IMR-90 (cell line): ENCODE data around the gene DAAM2. TPM values are rescaled to one million over a fixed set of nuclear protein-coding genes. Genes with fewer than 3 reads are reported as not detected.

Source experiments
- ATAC-seq: fragments of 200-7000 bp; cut with Tn5 transposase; 2 replicates; pipeline ENCODE4 v1.9.1; 2020; ENCODE audit warnings: low read depth, mild to moderate bottlenecking, moderate library complexity
- BruUV-seq: library from RNA; stranded (reverse); fragments of 400-500 nt; replicated peaks from 2 replicates; lab custom pipeline; 2021; lab: Mats Ljungman, UMichigan
- CTCF ChIA-PET: fragments of 300-600 bp; formaldehyde crosslinking; extraction: SDS; loops from one replicate; lab custom pipeline; 2021; ENCODE audit warnings: antibody characterized with exemption; lab: Yijun Ruan, JAX
- POLR2A ChIA-PET: fragments of 300-600 bp; sonication (Branson Sonifier 250); formaldehyde crosslinking; loops from one replicate; lab custom pipeline; 2022; ENCODE audit warnings: antibody characterized with exemption; ENCODE audit not compliant: unreplicated experiment; lab: Charles Lee
- DNase-seq: peaks from one replicate; pipeline ENCODE4 v3.0.0; 2013
- H2AFZ ChIP-seq: replicated peaks from 2 replicates; pipeline ENCODE3; 2013; ENCODE audit warnings: low read length, mild to moderate bottlenecking; ENCODE audit not compliant: poor library complexity
- H2AK5ac ChIP-seq: 2 replicates; pipeline ENCODE4 v1.6.1; 2013; ENCODE audit warnings: low read depth, low read length, inconsistent platforms
- H2AK9ac ChIP-seq: replicated peaks from 2 replicates; pipeline ENCODE3; 2013; ENCODE audit warnings: mild to moderate bottlenecking, low read depth, low read length, moderate library complexity; ENCODE audit not compliant: poor library complexity
- H2BK120ac ChIP-seq: 2 replicates; pipeline ENCODE4 v1.6.1; 2013; ENCODE audit warnings: low read depth, low read length, inconsistent platforms
- H2BK15ac ChIP-seq: 3 replicates; pipeline ENCODE4 v1.6.1; 2013; ENCODE audit warnings: low read depth, low read length, inconsistent platforms
- H2BK20ac ChIP-seq: 2 replicates; pipeline ENCODE4 v1.6.1; 2013; ENCODE audit warnings: low read depth, mild to moderate bottlenecking, inconsistent platforms, low read length, moderate library complexity
- H2BK5ac ChIP-seq: 2 replicates; pipeline ENCODE4 v1.6.1; 2013; ENCODE audit warnings: mild to moderate bottlenecking, low read depth, low read length, inconsistent platforms; ENCODE audit not compliant: poor library complexity, severe bottlenecking
- H3K14ac ChIP-seq: replicated peaks from 2 replicates; pipeline ENCODE4 v1.6.1; 2013; ENCODE audit warnings: low read depth, low read length, inconsistent platforms
- H3K18ac ChIP-seq: 2 replicates; pipeline ENCODE4 v1.6.1; 2013; ENCODE audit warnings: low read depth, low read length, control low read depth
- H3K23ac ChIP-seq: 2 replicates; pipeline ENCODE4 v1.6.1; 2013; ENCODE audit warnings: low read depth, low read length, inconsistent platforms
- H3K27ac ChIP-seq: 2 replicates; pipeline ENCODE4 v1.5.1; 2013; ENCODE audit warnings: mild to moderate bottlenecking, control low read depth, low read length; ENCODE audit not compliant: insufficient read depth
- H3K27me3 ChIP-seq: 2 replicates; pipeline ENCODE4 v1.6.1; 2013; ENCODE audit warnings: low read length; ENCODE audit not compliant: control insufficient read depth, insufficient read depth
- H3K36me3 ChIP-seq: 2 replicates; pipeline ENCODE4 v1.6.1; 2013; ENCODE audit warnings: low read length, mixed read lengths; ENCODE audit not compliant: control insufficient read depth, insufficient read depth
- H3K4ac ChIP-seq: 2 replicates; pipeline ENCODE4 v1.6.1; 2013; ENCODE audit warnings: low read depth, low read length, inconsistent platforms
- H3K4me1 ChIP-seq: 2 replicates; pipeline ENCODE4 v1.6.1; 2013; ENCODE audit warnings: low read length, mixed read lengths; ENCODE audit not compliant: control insufficient read depth, insufficient read depth
- H3K4me2 ChIP-seq: 2 replicates; pipeline ENCODE4 v1.6.1; 2013; ENCODE audit warnings: low read depth, mild to moderate bottlenecking, control low read depth, low read length, moderate library complexity
- H3K4me3 ChIP-seq: 2 replicates; pipeline ENCODE4 v1.5.1; 2013; ENCODE audit warnings: low read depth, mild to moderate bottlenecking, control low read depth, low read length, moderate library complexity; ENCODE audit not compliant: insufficient read depth
- H3K56ac ChIP-seq: 2 replicates; pipeline ENCODE4 v1.6.1; 2013; ENCODE audit warnings: low read length, inconsistent platforms; ENCODE audit not compliant: insufficient read depth; ENCODE audit errors: extremely low read depth
- H3K79me1 ChIP-seq, 2 experiments: 2 replicates each; pipeline ENCODE4 v1.6.1; 2013; ENCODE audit warnings: low read length in 2 of 2, inconsistent platforms in 1 of 2, low read depth in 1 of 2
- H3K9ac ChIP-seq: 2 replicates; pipeline ENCODE4 v1.6.1; 2013; ENCODE audit warnings: low read depth, low read length, control low read depth
- H3K9me1 ChIP-seq: 2 replicates; pipeline ENCODE4 v1.6.1; 2013; ENCODE audit warnings: low read length, inconsistent platforms; ENCODE audit not compliant: insufficient read depth
- H3K9me3 ChIP-seq: 2 replicates; pipeline ENCODE4 v1.6.1; 2013; ENCODE audit warnings: low read length; ENCODE audit not compliant: control insufficient read depth, insufficient read depth
- H4K20me1 ChIP-seq: 2 replicates; pipeline ENCODE4 v1.6.1; 2013; ENCODE audit warnings: low read length, inconsistent platforms; ENCODE audit not compliant: insufficient read depth
- H4K5ac ChIP-seq: 2 replicates; pipeline ENCODE4 v1.6.1; 2013; ENCODE audit warnings: mild to moderate bottlenecking, low read depth, low read length, control low read depth
- H4K8ac ChIP-seq, 2 experiments: 2 replicates each; pipeline ENCODE4 v1.6.1; 2013; ENCODE audit warnings: low read depth in 2 of 2, low read length in 2 of 2, control low read depth in 1 of 2, inconsistent platforms in 1 of 2
- H4K91ac ChIP-seq: 2 replicates; pipeline ENCODE4 v1.6.1; 2013; ENCODE audit warnings: low read depth, low read length, inconsistent platforms; ENCODE audit not compliant: insufficient read depth
- BHLHE40 ChIP-seq: fragments of 150-350 bp; IDR thresholded peaks from 2 replicates; pipeline ENCODE4 v1.6.1; 2016; ENCODE audit warnings: mild to moderate bottlenecking, low read depth, low read length
- CEBPB ChIP-seq: IDR thresholded peaks from 2 replicates; pipeline ENCODE4 v1.6.1; 2012; ENCODE audit warnings: low read depth, low read length, improper control_type of control experiment
- CHD1 ChIP-seq: IDR thresholded peaks from 2 replicates; pipeline ENCODE4 v1.6.1; 2012; ENCODE audit warnings: low read depth, low read length, improper control_type of control experiment
- CTCF ChIP-seq: conservative IDR thresholded peaks from 2 replicates; pipeline ENCODE4 v1.5.1; 2012; ENCODE audit warnings: mild to moderate bottlenecking, low read depth, low read length, improper control_type of control experiment
- ELK1 ChIP-seq: fragments of 150-350 bp; IDR thresholded peaks from 2 replicates; pipeline ENCODE4 v1.6.1; 2016; ENCODE audit warnings: low read depth, mild to moderate bottlenecking, low read length, moderate library complexity, borderline replicate concordance
- FOS ChIP-seq: fragments of 150-350 bp; IDR thresholded peaks from 2 replicates; pipeline ENCODE4 v1.6.1; 2016; ENCODE audit warnings: low read depth, low read length
- MAFK ChIP-seq: IDR thresholded peaks from 2 replicates; pipeline ENCODE4 v1.6.1; 2012; ENCODE audit warnings: low read depth, low read length, improper control_type of control experiment
- MAZ ChIP-seq: IDR thresholded peaks from 2 replicates; pipeline ENCODE4 v1.6.1; 2012; ENCODE audit warnings: low read depth, mild to moderate bottlenecking, low read length, improper control_type of control experiment, moderate library complexity, borderline replicate concordance
- MXI1 ChIP-seq: IDR thresholded peaks from 2 replicates; pipeline ENCODE4 v1.6.1; 2012; ENCODE audit warnings: low read depth, mild to moderate bottlenecking, low read length, moderate library complexity, borderline replicate concordance
- NFE2L2 ChIP-seq: fragments of 150-350 bp; IDR thresholded peaks from 2 replicates; pipeline ENCODE4 v1.6.1; 2016; ENCODE audit warnings: low read depth, mild to moderate bottlenecking, low read length
- POLR2A ChIP-seq: IDR thresholded peaks from 2 replicates; pipeline ENCODE4 v1.6.1; 2012; ENCODE audit warnings: mild to moderate bottlenecking, low read depth, low read length
- RAD21 ChIP-seq: IDR thresholded peaks from 2 replicates; pipeline ENCODE4 v1.6.1; 2012; ENCODE audit warnings: low read length, improper control_type of control experiment
- RCOR1 ChIP-seq: IDR thresholded peaks from 2 replicates; pipeline ENCODE4 v1.6.1; 2012; ENCODE audit warnings: mild to moderate bottlenecking, low read length, improper control_type of control experiment; ENCODE audit not compliant: insufficient replicate concordance
- SMC3 ChIP-seq: fragments of 150-350 bp; IDR thresholded peaks from 2 replicates; pipeline ENCODE4 v1.6.1; 2016; ENCODE audit warnings: low read depth, mild to moderate bottlenecking, antibody characterized with exemption, low read length, moderate library complexity
- USF2 ChIP-seq: fragments of 150-350 bp; IDR thresholded peaks from 2 replicates; pipeline ENCODE4 v1.6.1; 2017; ENCODE audit warnings: mild to moderate bottlenecking, antibody characterized with exemption, low read length, low read depth
- WGBS, 2 experiments: methylation state at CpG; one replicate each; pipeline versions ENCODE4 v1.1.5 to v1.1.7; 2013; ENCODE audit warnings: missing lambda C conversion rate in 2 of 2; ENCODE audit not compliant: insufficient read length in 1 of 2; ENCODE audit errors: extremely low coverage in 2 of 2; 5-methylcytosine and 5-hydroxymethylcytosine counted together
- dilution Hi-C: fragments of 300-500 bp; cut with HindIII; formaldehyde crosslinking; loops from one replicate; pipeline ENCODE4 v1.14.3; 2018; ENCODE audit warnings: low sequenced_read_pairs; ENCODE audit not compliant: unreplicated experiment
- in situ Hi-C: fragments of 300-500 bp; cut with MboI; formaldehyde crosslinking; loops from 3 replicates; pipeline ENCODE4 v1.14.3; 2019; ENCODE audit warnings: low sequenced_read_pairs, inconsistent platforms, mixed read lengths
- intact Hi-C: fragments of 100-400 bp; cut with micrococcal nuclease; formaldehyde crosslinking; loops from 2 replicates; pipeline ENCODE4 v1.10.0; 2022
- polyA plus RNA-seq, 3 experiments: library from polyadenylated mRNA; depleted of rRNA; stranded (reverse); fragments of >200 nt; gene quantifications; 2 replicates each; pipeline ENCODE4 v1.2.3, GENCODE V29; 2012; ENCODE audit warnings: low replicate concordance in 1 of 3
- total RNA-seq: library from RNA; depleted of rRNA; stranded (reverse); fragments of >200 nt; gene quantifications from 2 replicates; pipeline ENCODE4 v1.2.3, GENCODE V29; 2012

The DAAM2 gene
- total and polyA plus RNA-seq, 2 of the 4 experiments (the other 2 are of a cell fraction): 11.2 to 12.9 TPM

GRCh38 chr6:39929039-39929732 is 137.0 kb downstream of the DAAM2 start:
- H2BK120ac ChIP-seq: no peak overlapping the region
- no peak overlapping the region for H4K8ac ChIP-seq
- H2AFZ ChIP-seq: no peak overlapping the region
- no peak overlapping the region for H2BK20ac ChIP-seq
- H3K56ac ChIP-seq: no peak overlapping the region
- no peak overlapping the region for H2AK5ac ChIP-seq
- no peaks in the 10 kb centered on the region for H4K20me1 ChIP-seq
- no peak for DNase-seq
- H3K18ac ChIP-seq: no peak overlapping the region
- no peak overlapping the region for H3K23ac ChIP-seq
- no peak overlapping the region for H3K4me2 ChIP-seq
- dilution Hi-C loops (no loop called here), in situ Hi-C loops (no loop called here), intact Hi-C loops (no loop called here)
- H3K14ac ChIP-seq: no peak overlapping the region
- no TSS peak for BruUV-seq
- peaks cover 28 to 39% of the 10 kb centered on the region in 2 experiments; a peak in 3 of 4 replicates for H3K79me1 ChIP-seq
- ATAC-seq: no peak
- no peak overlapping the region for H3K4me3 ChIP-seq
- no peak overlapping the region for H2BK5ac ChIP-seq
- no CpG with 5 or more reads among the region's 9 CpGs for WGBS, 2 experiments
- peaks cover 6% of the 10 kb centered on the region for H3K9me1 ChIP-seq
- H4K91ac ChIP-seq: no peak overlapping the region
- no peak overlapping the region for H4K5ac ChIP-seq
- H3K27ac ChIP-seq: no peak overlapping the region
- peaks cover 17% of the 10 kb centered on the region for H3K36me3 ChIP-seq
- H2AK9ac ChIP-seq: no peak overlapping the region
- H3K9ac ChIP-seq: no peak overlapping the region
- TF ChIP-seq CTCF (no peak), FOS (no peak), BHLHE40 (no peak), MAFK (no peak), MAZ (no peak), RCOR1 (no peak), NFE2L2 (no peak), CHD1 (no peak), ELK1 (no peak), MXI1 (no peak), SMC3 (no peak), USF2 (no peak), POLR2A (no peak), RAD21 (no peak), CEBPB (no peak)
- no peaks in the 10 kb centered on the region for H3K27me3 ChIP-seq
- H3K9me3 ChIP-seq: no peaks in the 10 kb centered on the region
- POLR2A ChIA-PET: interaction anchor here (0.7 kb wide), 1 partner anchor 1099 kb away, joined by 7 read pairs; no protein-coding TSS in a partner anchor
- H3K4me1 ChIP-seq: peaks cover 19% of the 10 kb centered on the region
- H3K4ac ChIP-seq: no peak overlapping the region
- H2BK15ac ChIP-seq: no peak overlapping the region
- CTCF ChIA-PET: no interaction called here
